Measurements from ENCODE around the gene CA11.

Gene CA11

DNA sequence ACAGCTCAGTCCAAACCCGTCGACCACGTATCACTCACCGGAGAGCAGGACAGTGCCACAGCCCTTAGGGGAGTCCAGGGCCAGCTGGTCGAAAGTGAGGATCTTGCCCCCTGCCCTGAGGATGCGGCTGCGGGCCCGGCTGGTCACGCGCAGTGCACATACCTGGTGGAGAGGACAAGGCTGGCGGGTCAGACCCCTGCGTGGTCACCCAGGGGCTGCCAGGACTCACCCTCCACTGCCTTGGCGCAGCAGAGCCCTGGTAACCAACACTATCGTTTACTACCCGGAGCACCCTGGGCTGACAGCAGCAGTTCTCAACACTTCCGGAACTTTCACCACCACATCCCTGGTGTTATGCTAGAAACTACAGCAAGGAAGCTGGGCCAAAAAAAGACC is 29.9 kb downstream of the CA11 start:
- DNase-seq (ENCODE audit: extremely low read depth in 1 of 2, low read depth in 1 of 2), result no peak

DNA sequence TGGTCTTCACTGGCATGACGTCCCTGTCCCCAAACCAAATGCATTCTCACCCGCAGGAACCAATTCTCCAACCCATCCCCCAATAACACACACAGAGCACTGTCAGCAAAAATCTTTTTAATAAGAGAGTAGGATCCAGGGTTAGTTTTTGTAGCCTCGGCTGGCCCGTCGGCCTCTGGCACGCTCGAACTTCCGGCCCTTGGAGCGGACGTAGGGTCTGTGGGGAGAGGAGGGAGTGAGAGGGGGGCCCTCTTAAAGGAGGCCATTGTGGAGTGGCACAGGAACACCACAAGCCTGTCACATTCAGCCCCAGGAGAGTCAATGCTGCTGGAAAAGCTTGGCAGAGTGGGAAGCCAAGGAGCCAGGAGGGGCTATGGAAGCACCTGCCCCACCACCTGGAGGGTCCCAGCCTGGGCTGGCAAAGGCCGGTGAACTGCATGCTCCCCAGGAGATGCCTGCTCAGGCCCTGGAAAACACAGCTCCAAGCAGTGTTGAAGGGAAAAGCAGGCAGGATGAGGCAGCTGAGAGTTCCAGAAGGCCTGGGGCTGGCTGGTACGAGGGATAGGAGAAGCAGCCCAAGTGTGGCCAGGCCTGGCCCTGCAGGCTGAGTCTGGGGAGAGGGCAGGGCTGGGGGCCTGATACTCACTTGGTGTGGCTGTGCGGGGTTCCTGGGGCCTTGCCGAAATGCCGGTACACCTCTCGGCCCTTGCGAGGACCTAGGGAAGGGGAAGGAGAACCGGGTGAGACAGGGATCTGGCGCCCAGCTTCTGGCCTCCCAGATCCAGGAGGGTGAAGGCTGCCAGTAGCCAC is 30.6 kb downstream of the CA11 start:
- DNase-seq (ENCODE audit: extremely low read depth in 1 of 2, low read depth in 1 of 2), result no peak

DNA sequence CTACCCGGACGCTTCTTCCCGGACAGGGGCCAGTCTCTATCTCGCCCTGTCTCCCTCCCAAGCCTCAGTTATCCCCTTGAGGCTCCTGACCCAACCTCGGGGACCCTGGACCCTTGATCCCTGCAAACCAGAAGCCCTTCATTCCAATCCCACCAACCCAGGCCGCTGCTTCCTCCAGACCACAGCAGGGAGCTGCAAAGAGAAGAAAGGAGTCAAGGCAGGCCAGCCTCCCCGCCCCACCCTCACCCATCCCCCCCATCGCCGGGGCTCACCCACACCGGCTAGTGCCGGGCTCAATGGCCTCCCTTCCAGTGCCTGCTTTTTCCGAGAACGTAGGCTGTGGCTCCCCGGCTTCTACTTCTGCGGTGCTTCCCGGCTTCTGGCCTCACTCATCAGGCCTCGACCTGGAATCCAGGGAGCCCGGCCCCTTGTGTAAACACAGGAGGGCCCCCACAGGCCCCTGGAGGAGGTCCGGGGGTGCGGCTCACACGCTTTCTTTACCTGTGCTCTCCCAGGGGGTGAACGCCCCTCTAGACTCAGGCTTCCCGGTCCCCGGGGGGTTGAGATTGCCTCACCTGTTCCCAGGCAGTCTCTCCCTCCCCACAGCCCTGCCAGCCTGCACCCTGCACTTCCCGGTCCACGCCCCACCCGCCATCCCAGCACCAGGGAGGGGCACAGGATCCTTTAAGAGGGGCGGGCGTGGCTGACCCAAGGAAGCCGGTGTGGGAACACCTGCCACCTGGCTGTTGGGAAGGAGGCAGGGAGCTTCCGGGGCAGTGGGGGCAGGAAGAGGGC is 31.4 kb downstream of the CA11 start, which contains the start of gene FAM83E:
FAM83E (minus strand) TSS at position 641 of the 795 bp plus-strand sequence. CDS start 1,704 bp downstream, outside the sequence.
- no peak for DNase-seq (ENCODE audit: extremely low read depth in 1 of 2, low read depth in 1 of 2)

DNA sequence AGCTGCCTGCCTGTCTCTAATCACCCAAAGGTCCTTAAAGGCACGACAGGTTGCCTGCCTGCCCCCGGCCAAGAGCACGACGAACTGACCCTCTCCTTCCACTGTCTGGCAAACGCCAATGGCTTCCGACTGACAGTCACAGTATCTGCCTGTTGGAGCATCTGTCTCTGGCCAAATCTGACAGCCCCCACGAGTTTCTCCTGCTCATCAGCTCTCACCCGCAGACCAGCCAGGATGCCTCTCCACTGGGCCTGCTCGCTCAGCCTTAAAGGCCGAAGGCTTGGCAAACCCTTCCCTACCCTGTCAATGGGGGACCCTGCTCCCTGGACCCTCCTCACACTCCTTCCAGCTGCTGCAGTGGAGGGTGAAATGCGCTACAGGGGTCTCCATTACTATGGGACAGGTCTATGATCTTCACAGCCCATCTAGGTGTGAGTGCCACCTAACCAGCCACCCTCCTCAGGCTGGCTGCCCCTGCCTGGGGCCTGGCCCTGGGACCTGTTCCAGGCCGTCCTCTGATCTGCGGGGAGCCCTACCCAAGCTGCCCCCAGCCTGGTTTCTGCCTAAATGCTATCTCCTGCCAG is 32.0 kb downstream of the CA11 start:
- no peak for DNase-seq (ENCODE audit: extremely low read depth in 1 of 2, low read depth in 1 of 2)

DNA sequence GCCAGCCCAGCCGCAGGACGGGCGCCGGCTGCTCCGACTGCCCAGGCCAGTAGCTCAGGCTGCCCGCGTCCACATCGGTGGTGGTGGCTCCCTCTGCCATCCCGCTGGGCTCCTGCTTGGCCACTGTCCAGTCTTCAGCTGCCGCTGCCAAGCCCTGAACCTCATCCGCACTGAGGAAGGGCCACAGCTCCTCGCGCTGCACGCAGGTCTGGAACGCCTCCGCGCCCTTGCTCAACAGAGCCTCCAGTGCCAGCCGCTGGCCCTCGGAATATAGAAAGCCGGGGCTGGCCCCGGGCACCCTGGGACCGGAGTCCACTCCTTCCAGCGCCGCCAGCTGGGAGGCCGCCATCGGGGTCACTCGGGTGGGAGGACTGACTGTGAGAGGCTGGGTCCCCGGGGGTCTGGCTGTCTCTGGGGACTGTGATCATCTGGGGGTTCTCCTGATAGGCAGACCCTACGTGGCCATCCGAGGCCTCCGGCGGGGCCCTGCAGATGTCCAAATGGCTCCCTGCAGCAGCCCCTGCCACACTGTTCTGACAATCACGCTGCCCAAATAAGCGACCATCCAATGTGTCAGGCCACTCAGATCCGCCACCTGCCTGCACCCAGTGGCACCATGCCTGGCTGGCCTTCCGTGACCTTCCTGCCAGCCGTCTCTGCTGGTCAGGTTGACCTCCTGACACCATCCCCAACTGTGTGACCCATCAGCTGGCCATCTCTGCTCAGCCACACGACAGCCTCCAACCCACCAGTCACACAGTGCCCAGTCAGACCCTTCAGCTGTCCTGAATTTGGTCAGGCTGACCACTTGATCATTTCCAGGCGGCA is 32.7 kb downstream of the CA11 start:
- no peak for DNase-seq (ENCODE audit: extremely low read depth in 1 of 2, low read depth in 1 of 2)

DNA sequence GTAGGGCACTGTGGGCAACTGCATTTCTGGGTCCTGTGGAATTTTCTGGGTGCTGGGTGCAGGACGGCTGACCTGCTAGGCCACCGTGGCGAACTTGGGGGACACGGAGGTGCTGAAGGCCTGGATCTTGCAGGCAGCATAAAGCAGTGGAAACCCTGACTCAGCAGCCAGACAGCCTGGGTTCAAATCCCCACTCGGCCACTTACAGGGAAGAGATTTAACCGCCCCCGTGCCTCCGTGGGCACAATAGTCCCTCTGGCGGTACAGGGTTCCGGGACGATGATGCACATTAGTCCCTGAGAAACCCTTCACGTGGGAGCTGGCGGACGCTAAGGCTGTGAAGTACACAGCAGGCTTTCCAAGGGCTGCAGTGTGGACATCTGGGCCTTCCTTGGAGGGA is 34.1 kb downstream of the CA11 start:
- no peak for DNase-seq (ENCODE audit: extremely low read depth in 1 of 2, low read depth in 1 of 2)

DNA sequence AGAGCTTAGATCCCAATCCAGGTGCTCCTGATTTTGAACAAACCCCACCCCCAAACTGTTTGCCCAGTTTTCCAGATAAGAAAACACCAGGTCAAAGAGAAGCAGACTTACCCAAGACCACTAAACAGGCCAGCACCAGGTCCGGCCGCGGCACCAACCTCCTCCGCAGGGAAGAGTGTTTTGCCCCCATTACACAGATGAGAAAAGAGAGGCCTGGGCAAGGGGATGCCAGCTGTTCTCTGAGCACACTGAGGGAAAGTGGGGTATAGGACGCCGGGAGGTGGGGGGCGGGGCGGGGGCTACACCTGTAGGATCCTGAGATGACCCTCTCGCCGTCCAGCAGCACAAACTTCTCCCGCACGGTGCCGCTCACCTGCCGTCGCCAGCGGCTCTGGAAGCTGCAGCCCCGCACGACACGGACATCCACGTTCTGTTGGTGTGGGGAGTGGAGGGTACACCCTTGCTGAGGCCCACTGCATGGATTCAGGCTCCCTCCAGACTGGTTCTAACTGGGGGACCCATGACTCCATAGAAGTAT is 36.3 kb downstream of the CA11 start:
- DNase-seq (ENCODE audit: extremely low read depth in 1 of 2, low read depth in 1 of 2), result no peak

DNA sequence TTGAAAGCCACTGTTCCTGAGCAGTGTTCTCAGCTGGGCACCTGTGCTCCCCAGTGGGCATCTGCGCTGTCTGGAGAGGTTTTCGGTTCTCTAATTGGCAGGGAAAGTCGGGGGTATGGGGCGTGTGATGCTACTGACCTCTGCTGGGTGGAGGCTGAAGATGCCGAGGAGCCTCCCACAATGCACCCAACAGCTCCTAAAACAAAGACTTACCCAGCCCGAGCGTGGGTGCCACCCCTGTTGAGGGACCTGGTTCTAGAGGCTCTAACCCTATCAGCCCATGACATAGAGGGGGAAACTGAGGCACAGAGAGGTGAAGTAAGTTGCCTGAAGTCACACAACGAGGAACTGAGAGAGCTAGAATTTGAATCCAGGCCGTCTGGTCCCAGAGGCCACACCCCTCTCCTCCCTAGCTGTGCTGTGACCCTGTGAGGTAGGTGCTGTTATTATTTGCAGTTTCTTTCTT is 37.2 kb downstream of the CA11 start:
- DNase-seq (ENCODE audit: extremely low read depth in 1 of 2, low read depth in 1 of 2), result no peak

DNA sequence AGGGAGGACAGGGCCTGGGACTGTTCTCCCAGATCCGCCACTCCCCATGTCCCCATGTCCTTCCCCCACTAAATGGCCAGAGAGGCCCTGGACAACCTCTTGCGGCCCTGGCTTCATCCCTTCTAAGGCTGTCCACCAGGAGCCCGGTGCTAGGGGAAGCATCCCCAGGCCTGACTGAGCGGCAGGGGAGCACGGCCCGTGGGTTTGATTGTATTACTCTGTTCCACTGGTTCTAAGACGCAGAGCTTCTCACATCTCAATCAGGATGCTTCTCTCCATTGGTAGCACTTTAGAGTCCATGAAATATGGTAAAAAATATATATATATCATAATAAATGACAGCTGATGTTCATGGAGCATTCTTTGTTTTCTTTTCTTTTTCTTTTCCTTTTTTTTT is 38.6 kb downstream of the CA11 start:
- DNase-seq (ENCODE audit: extremely low read depth in 1 of 2, low read depth in 1 of 2), result no peak

DNA sequence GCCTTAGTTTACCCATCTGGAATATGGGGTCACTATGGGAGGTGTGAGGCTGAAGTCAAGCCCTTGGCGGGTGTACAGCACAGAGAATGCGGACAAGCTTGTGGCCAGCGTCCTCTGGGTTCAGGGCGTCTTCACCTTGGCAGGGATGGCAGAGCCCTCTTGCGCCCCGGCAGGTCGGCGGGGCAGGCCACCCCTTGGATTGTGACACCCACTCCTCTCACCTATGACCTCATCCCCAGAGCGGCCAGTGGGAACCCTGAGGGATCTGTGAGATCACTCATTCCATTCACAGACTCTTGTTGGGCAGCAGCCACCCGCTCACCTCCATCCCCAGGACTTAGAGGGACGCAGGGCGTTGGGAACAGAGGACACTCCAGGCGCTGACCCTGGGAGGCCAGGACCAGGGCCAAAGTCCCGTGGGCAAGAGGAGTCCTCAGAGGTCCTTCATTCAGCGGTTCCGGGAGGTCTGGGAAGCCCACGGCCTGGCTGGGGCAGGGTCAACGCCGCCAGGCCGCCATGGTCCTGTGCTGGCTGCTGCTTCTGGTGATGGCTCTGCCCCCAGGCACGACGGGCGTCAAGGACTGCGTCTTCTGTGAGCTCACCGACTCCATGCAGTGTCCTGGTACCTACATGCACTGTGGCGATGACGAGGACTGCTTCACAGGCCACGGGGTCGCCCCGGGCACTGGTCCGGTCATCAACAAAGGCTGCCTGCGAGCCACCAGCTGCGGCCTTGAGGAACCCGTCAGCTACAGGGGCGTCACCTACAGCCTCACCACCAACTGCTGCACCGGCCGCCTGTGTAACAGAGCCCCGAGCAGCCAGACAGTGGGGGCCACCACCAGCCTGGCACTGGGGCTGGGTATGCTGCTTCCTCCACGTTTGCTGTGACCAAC is 39.3 kb downstream of the CA11 start, which contains the start of gene SPACA4:
SPACA4 (plus strand) TSS at position 280 of the 896 bp plus-strand sequence; CDS start at position 517, 237 bp downstream.
- no peak for DNase-seq (ENCODE audit: extremely low read depth in 1 of 2, low read depth in 1 of 2)

DNA sequence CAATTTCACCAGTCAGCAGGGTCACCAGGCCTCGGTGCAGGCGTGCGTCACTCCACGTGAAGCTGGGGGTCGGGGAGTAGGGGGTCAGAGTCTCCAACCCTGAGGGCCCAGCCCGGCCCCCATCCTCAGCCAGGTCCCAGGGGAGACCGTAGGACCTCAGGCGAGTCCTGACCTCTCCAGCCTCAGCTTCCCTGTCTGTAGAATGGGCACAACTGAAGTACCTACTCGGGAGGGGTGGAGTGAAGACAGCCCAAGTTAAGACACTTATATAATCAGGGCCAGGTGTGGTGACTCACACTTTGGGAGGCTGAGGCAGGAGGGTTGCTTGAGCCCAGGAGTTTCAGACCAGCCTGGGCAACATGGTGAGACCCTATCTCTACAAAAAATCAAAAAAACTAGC is 42.1 kb downstream of the CA11 start:
- no peak for DNase-seq (ENCODE audit: extremely low read depth in 1 of 2, low read depth in 1 of 2)

DNA sequence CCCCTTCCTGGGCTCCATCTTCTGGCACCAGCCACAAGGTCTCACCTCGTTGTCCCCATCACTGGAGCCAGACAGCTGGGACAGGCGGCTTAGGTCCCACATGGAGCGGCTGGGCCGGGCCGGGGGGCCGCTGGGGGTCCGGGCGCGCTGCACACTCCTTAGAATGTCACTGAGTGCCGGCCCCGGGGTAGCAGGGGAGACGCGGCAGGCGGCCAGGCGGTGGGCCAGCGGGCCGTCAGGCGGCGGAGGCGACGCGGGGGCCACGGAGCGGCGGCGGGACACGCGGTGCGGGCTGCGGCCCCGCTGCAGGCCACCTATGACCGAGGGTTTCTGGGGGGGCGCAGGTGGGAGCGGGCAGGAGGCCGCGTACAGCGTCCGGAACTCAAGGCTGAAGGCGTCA is 42.5 kb downstream of the CA11 start:
- DNase-seq (ENCODE audit: extremely low read depth in 1 of 2, low read depth in 1 of 2), result no peak

DNA sequence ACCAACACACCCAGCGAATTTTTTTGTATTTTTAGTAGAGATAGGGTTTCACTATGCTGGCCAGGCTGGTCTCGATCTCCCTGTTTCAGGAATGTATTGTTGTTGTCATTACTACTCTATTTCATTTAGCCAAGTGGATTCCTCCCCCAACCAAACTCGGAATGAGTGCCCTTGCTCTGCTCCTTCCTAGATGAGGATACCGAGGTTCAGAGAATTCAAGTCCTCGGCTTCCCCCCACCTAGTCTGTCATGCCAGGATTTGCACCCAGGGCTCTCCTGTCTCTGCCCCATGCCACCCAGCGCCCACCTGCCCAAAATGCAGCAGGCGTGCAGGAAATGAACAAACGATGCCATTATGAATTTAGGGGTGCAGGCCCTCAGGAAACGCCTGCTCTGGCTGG is 43.0 kb downstream of the CA11 start:
- DNase-seq (ENCODE audit: extremely low read depth in 1 of 2, low read depth in 1 of 2), result no peak

DNA sequence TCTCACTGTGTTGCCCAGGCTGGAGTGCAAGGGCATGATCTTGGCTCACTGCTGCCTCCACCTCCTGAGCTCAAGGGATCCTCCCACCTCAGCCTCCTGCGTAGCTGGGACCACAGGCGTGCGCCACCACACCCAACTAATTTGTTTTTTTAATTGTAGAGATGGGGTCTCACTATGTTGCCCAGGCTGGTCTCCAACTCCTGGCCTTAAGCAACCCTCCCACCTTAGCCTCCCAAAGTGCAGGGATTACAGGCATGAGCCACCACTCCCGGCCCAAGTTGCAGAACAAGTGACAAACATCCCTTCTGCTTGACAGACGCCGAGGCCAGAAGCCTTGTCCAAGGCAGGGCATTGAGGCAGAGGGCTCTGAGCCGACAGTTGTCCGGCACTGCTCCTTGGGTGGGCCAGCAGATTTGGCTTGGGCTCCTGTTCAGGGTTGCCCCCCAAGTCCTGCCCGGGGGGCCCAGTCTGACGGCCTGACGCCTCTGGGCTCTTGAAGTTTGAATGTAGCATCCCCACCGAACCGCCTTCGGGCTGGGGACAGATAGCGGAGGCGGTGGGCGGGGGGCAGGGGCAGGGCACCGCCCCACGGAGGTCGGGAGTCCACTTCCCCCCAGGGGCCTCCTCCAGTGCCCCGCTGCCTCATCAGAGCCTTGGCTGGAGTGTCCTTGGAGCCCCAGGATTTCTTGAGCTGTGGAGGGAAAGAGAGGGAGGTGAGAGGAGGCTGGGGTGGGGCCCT is 45.1 kb downstream of the CA11 start:
- no peak for DNase-seq (ENCODE audit: extremely low read depth in 1 of 2, low read depth in 1 of 2)

DNA sequence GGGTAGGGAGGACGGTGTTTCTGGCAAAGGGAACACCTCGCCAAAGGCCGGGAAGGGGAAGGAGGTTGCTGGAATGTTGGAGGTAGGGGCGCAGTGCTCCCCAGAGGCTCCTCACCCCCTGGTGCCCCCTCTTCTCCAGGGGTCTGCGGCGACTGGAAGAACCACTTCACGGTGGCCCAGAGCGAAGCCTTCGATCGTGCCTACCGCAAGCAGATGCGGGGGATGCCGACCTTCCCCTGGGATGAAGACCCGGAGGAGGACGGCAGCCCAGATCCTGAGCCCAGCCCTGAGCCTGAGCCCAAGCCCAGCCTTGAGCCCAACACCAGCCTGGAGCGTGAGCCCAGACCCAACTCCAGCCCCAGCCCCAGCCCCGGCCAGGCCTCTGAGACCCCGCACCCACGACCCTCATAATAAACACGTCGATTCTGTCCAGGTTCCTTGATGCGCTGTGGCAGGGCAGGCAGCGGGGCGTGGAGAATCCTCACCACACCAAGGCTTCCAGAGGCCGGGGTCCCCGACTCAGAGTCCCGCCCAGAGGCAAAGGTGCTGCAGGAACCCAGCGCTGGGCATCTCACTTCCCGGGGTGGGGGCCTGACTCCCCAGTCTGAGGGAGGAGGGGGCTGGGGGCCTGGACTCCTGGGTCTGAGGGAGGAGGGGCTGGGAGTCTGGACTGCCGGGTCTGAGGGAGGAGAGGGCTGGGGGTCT is 46.8 kb downstream of the CA11 start:
- DNase-seq (ENCODE audit: extremely low read depth in 1 of 2, low read depth in 1 of 2), result no peak

DNA sequence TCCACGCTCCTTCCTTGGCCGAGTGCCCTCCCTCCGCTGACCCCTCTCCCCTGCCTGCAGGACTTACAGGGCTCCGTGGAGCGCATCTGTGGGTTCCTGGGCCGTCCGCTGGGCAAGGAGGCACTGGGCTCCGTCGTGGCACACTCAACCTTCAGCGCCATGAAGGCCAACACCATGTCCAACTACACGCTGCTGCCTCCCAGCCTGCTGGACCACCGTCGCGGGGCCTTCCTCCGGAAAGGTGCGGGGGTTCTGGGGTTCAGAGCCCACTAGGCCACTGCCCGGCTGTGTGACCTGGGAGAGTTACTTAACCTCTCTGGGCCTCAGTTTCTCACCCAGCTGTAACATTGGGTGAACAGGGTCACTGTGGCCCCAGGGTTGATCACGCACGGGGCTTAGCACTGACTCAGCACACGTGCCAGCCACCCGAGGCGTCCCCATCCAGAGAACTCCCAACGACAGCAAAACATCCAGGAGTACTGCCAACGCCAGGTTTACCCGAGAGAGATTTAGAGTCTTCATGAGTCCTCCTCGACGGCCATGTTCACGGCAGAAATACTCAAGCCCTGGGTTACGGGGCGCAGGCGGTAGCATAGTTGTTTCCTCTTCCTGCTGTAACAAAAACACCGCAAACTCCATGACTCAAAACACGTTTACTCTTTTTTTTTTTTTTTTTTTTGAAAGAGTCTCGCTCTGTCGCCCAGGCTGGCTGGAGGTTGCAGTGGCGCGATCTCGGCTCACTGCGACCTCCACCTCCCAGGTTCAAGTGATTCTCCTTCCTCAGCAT is 49.1 kb downstream of the CA11 start:
- no peak for DNase-seq (ENCODE audit: extremely low read depth in 1 of 2, low read depth in 1 of 2)

DNA sequence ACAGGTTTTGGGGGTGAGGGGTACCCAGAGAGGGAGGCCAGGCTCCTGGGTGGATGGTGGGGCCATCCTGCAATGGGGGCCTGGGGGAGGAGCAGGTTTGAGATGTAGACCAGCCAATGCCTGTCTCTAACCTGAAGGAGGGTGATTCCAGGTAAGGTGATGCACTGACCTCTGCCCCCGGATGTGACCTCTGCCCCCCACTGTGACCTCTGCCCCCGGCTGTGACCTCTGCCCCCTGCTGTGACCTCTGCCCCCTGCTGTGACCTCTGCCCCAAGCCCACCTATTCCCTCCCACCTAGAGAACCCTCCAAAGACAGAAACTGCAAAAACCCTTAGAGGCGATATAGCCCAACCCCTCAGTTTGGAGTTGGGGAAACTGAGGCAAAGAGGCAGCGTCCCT is 49.8 kb downstream of the CA11 start:
- DNase-seq (ENCODE audit: extremely low read depth in 1 of 2, low read depth in 1 of 2), result no peak

Measured in stimulated activated CD8-positive, alpha-beta memory T cell treated with anti-CD3 and anti-CD28 coated beads, Interleukin-7, amount 100 ng/mL, for 48 hours (primary cell).